IMR-90 (cell line): ENCODE data around the gene CPNE2.

ENCODE experiments used
- CEBPB ChIP-seq: IDR thresholded peaks from 2 replicates; pipeline ENCODE4 v1.6.1; 2012; ENCODE audit warnings: low read depth, low read length, improper control_type of control experiment
- RAD21 ChIP-seq: IDR thresholded peaks from 2 replicates; pipeline ENCODE4 v1.6.1; 2012; ENCODE audit warnings: low read length, improper control_type of control experiment
- TF ChIP-seq, protein P1 (sequence below): conservative IDR thresholded peaks from 2 replicates; pipeline ENCODE4 v1.5.1; 2012; ENCODE audit warnings: mild to moderate bottlenecking, low read depth, low read length, improper control_type of control experiment

DNA sequence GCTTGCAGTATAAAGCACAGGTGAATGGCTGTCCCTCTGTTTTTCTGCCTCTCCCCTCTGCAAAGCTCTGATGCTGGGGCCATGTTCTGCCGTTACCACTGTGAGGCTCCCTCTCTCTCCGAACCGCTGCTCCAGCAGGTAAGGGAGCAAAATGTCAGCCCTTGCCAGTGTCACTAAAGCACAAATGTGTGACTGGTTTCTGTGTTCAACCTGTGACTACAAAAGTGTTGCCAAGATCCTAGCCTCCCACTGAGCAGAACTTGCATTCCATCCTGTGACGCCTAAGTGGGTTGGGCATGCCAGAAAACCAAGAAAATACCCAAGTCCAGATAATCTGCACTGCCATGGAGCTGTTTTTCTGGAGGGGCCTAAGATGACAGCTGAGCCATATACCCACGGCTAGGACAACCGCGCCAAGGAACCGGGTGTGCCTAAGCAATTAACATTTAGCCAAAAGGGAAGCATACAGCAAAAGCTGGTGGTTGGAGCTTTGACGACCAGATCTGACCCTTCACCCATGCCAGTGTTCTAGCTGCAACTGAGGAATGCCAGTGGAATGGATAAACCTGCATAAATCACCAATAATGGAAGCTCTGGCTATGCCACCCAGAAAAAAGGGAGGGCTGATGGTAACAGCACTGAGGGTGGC lies 58.4 kb downstream of the CPNE2 start:
- TF ChIP-seq CEBPB: no peak
- TF ChIP-seq RAD21: no peak
- TF ChIP-seq, protein P1, sequence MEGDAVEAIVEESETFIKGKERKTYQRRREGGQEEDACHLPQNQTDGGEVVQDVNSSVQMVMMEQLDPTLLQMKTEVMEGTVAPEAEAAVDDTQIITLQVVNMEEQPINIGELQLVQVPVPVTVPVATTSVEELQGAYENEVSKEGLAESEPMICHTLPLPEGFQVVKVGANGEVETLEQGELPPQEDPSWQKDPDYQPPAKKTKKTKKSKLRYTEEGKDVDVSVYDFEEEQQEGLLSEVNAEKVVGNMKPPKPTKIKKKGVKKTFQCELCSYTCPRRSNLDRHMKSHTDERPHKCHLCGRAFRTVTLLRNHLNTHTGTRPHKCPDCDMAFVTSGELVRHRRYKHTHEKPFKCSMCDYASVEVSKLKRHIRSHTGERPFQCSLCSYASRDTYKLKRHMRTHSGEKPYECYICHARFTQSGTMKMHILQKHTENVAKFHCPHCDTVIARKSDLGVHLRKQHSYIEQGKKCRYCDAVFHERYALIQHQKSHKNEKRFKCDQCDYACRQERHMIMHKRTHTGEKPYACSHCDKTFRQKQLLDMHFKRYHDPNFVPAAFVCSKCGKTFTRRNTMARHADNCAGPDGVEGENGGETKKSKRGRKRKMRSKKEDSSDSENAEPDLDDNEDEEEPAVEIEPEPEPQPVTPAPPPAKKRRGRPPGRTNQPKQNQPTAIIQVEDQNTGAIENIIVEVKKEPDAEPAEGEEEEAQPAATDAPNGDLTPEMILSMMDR: no peak
